NCI-H2196 (cell line): ENCODE data around the gene KAZALD1.
A peak's percentile ranks its signal among the peaks of the same experiment; 100 is the strongest.

Experiments used
- DNase-seq: peaks from one replicate; lab custom pipeline; 2025; ENCODE audit not compliant: unreplicated experiment; lab: John Stamatoyannopoulos, UW

KAZALD1 gene

DNA sequence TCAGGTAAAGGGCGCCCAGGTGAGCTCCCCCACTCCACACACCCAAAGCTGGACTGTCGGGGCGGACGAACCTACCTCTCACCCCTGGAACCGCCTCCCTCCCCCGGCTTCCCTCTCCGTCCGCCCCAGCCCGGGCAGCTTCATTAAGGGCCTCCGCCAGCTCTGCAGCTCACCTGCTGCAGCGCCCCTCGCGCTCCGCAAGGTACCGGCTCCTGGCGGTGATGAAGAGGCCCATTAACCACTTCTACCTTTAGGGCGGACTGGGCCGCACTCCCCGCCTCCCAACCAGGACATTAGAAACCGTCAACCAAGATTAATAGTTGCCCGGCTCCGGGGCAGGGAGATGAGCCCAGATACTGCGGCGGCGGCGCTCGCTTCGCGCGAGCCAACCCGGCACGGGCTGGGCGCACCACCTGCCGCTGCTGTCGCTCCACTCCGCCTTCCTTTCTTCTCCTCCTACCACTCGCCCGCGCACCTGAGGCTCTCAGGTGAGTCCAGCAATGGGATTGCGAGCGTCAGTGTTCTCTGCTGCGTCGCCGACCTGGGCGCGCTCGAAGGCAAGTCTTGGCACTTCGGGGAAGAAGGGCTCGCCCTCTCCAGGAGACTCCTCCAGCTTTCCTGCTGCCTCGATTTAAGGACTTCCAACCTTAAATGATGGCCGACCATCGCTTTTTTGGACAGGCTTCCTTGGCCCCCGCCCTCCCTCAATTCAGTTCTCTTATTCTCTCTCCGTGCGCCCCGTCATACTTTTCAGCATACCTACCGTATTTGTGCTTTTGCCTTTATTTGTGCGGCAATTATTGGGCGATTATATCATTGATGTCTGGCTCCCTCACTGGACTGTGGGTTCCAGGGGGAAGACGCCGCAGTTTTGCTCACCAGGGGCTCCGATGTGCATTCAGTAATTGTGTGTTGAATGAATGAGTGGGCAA lies 13.6 kb upstream of the KAZALD1 start:
- DNase-seq: no peak

DNA sequence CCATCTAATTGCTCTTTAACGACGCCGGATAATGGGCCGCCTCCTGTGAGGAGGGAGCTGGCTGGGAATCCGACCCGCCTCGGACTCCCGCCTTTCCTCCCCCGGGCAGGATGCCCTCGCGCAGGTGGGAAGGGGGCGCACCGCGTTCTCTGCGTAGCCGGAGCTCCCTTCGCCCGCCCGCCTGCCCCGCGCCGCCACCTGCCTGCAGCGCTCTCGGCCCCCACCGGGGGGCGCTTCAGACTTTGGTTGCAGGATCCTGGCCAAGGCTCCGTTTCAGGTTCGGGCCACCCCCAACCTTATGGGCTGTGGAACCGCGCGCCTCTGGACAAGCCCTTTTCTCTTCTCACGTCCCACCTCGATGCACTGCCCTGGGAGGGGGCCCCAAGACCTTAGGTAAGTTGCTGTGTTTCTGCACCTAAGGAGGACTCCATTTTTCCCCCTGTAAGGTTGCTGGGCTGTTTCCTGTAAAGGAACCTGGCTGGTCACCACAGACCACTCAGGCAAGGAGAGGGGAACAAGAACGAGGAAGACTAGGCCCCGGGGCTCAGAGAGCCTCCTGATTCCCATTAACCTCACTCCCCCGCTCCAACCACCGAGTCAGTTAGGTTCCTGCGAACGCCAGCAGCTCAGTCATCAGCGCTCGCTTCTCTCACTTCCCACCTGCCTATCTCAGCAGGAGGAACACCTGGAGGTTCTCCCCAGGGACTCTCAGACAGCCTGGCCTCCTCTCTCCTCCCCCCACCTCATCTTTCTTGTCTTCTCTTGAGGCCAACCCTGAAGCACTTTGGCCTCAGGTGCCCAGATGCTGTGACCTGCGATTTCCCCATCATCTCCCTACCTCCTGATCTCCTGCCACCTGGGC lies 11.3 kb upstream of the KAZALD1 start:
- no peak for DNase-seq

DNA sequence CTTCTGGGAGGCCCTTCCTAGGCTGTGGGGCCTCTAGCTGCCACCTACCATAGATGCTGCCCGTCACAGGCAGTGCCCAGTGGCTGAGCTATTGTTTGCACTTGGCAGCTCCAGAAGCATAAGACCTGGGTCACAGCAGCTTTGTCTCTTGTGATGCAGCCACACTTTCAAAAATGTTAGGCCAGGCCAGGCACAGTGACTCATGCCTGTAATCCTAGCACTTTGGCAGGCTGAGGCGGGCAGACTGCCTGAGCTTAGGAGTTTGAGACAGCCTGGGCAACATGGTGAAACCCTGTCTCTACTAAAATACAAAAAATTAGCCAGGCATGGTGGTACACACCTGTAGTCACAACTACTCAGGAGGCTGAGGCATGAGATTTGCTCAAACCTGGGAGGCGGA lies 9.5 kb upstream of the KAZALD1 start:
- DNase-seq: peak; percentile 35

DNA sequence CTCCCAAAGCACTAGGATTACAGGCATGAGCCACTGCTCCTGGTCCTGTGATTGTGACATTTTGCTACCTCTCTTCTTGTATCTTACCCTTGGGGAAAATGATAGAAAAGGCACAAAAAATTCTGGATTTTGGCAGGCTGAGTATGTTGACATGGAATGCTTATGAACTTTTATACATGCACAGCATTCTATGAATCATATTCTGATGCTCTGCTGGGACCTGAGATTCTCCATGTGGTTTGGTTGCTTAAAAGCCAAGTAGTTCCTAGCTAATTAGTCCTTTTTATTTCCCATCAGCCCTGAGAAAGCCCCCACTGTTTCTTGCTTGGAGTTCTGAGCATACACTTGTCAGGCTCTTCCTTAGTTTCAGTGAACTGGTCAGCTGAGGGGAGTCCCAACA lies 8.3 kb upstream of the KAZALD1 start:
- no peak for DNase-seq

DNA sequence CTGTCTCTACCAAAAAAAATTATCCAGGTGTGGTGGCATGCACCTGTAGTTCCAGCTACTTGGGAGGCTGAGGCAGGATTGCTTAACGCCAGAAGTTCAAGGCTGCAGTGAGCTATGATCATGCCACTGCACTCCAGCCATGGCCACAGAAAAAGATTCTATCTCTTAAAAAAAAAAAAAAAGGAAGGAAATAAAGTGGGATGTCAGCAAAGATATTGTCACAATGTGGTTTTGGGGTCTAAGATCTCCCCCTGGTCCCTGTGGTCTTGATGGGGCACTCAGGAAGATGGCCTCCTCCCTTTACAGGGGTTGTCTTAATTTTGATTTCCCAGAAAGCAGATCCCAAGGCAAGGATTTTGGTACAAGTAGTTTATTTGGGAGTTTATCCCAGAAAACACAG lies 7.4 kb upstream of the KAZALD1 start:
- DNase-seq: no peak

DNA sequence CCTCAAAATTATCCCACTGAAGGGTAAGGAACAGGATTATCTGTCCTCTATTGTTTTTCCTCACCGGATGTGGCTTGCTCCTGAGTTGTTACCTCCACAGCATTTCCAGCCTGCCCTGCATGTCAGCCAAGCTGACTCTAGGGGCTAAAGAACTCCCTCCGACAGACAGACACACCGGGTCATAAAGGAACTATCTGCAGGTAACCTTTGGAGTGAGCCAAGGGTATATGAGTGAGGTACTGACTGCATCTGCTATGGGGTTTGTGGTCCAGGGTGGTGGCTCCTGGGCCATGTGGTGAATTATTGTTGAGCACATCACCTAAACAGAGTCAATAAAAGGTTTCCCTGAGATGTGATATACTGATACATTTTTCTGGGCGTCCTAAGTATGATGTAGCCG lies 6.9 kb upstream of the KAZALD1 start:
- no peak for DNase-seq

DNA sequence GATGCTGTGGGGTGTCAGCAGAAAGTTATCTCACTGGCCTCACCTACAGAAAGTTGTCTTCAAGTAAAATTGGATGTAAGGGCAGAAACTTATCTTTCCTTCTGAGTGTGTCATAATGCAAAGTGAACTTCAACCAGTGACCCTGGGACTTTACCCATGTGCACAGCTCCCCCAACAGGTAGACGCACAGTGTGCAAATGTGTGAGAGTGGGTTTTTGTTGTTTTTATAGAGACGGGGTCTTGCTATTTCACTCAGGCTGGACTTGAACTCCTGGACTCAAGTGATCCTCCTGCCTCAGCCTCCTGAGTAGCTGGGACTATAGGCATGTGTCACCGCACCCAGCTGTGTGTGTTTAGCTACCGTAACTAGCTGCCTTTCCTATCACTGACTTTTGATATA lies 6.4 kb upstream of the KAZALD1 start:
- no peak for DNase-seq

DNA sequence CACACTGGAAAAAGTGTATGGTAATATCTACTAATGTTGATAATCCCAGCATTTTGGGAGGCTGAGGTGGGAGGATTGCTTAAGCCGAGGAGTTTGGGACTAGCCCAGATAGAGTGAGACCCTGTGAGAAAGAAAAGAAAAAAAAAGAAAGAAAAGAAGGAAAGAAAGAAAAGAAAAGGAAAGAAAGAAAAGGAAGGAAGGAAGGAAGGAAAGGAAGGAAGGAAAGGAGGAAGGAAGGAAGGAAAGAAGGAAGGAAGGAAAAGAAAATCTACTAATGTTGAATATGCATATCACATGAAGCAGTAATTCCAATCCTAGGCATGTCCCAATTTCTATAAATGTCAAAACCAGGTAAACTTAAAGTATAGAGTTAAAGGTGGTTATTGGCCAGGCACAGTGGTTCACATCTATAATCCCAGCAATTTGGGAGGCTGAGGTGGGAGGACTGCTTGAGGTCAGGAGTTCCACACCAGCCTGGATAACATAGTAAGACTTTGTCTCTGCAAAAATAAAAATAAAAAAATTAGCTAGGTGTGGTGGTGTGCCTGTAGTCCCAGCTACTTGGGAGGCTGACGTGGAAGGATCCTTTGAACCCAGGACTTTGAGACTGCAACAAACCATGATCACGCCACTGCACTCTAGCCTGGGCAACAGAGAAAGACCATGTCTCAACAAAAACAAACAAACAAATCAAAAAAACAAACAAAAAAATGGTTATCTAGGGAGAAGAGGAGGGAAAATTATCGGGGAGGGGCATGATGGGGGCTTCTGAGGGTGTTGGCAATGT lies 5.2 kb upstream of the KAZALD1 start:
- DNase-seq: no peak

DNA sequence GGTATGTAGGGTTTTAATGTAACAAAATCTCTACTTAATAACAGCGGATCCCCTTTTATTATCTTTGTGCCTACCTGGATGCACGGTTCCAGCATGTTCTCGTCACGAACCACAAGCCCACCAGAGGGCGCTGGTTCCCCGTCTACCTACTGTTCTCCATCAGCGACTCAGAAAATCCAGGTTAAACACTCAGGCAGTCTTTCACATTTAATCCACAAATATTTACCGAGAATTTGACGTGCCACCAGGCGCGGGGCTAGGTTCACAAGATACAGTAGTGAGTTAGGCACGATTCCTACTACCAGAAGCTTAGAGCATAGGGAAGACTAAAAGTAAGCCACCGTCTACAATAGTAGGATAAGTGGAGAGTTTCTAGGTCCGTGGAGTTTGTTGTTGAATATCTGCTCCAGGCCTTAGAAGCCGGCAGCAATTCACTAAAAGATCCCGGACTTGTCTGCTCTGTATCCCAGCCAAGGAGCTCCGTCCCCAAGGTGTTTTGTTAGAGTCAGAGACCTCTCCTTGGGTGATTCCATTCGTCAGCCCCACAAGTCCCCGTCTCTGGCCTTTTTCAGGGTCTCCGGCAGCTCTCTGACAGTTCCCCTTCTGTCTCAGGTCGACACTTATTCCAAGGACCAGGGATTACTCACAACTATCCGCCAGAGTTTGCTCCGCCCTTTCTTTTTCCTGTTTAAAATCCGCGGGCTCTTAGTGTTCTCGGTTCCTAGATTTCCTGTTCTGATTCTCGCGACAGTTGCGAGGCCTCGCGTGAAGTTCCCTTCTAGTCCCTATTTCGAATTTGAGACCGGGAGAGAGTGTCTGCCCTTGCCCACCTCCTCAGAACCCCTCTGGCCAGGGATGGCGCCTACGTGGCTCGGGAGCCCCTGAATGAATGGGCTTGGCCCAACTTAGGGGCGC lies 1.5 kb upstream of the KAZALD1 start:
- peak; percentile 78 for DNase-seq

DNA sequence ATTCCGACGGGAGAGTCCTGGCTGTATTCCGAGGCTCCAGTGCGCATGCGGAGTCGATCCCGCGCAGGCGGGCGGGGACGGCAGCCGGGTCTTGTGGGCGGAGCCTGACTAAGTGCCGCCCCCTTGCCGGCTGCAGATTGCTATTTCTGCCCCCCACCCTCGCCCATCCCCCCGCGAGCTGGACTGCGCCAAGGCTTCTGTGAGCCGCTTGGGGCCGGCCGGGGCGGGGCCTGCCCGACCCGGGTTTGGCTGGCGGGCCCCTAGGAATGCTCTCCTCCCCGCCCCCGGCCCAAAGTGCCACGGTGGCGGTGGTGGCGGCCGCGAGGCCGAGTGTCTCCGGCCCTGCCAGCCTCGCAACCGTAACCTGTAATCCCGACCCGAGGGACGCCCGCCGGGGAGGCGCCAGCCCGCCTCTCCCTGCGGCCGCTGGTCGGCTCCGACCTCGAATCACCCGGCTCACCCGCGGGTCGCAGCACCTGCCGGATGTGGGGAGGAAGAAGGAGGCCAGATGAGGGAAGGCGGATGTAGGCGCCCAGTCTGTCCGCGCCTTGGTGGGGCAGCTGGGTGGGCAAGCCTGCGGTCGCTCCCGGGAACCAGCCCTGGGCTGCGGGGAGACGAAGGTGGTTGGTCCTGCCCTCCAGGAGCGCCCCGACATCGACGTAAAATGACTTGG lies 702 bp upstream of the KAZALD1 start:
- DNase-seq: peak; percentile 84

DNA sequence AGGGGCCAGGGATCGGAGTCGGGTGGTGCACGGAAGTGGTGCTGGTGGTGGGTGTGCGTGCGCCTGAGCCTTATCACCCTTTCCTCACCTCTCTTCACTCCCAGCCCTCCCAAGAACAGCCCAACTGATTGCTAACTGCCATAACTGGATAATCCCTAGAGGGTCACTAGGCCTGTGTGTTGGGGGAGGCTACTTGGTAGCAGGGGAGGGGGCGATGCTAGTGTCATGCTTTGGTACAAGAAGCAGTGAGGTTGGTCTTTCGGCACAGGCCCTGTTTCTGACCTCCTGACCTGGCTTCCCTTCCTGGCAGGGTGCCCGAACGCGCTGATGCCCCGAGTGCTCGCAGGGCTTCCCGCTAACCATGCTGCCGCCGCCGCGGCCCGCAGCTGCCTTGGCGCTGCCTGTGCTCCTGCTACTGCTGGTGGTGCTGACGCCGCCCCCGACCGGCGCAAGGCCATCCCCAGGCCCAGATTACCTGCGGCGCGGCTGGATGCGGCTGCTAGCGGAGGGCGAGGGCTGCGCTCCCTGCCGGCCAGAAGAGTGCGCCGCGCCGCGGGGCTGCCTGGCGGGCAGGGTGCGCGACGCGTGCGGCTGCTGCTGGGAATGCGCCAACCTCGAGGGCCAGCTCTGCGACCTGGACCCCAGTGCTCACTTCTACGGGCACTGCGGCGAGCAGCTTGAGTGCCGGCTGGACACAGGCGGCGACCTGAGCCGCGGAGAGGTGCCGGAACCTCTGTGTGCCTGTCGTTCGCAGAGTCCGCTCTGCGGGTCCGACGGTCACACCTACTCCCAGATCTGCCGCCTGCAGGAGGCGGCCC lies 652 bp downstream of the KAZALD1 start:
- peak; percentile 53 for DNase-seq

DNA sequence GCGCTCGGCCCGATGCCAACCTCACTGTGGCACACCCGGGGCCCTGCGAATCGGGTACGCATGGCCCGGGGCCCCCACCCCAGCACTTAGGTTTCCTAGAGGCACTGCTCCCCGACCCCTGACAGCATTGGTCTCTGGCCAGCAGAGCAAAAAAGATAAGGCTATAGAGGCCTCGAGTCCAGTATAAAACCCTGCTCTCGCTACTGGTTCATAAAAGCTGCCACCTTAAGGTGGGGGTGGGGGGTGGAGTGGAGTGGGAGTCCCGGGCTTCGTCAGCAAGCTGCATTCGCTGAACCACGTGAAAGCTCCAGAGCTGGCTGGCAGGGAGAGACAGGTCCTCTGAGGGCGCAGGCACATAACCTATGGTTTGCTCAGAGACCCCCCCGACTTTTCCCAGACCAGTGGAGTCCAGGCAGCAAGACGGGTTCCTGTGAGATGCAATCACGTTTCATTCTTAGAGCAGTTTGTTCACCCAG lies 1.3 kb downstream of the KAZALD1 start:
- peak; percentile 20 for DNase-seq

DNA sequence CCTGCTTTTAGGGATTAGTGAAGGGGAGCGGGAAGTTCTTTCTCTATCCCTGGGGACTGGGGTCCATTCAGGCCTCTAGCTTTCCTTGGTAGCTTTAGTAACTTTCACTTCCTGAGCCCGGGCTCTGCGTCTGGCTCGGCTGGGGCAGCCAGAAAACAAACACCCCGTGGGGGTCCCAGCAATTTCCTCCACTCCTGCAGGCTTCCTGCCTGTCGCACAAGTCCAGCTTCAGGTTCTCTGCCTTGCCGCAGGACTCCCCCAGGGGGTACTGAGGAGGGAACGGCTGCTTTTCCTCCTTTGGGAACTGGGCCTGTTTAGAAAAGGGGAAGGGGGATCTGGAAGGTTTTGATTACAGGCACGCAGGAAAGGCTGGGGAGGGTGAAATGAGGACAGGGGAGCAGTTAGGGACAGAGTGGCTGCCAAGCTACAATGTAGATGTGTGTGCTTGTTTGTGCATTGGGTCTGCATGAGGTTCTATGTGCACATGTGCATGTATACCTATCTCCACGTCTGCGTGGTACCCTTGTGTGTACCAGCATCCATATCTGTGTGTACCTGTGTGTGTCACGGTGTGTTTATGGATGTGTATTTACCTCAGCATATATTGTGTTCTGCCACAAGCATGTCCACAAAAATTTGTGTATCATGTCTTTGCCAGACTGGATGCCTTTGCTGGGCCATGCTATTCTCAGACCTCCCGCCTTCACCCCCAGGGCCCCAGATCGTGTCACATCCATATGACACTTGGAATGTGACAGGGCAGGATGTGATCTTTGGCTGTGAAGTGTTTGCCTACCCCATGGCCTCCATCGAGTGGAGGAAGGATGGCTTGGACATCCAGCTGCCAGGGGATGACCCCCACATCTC lies 2.0 kb downstream of the KAZALD1 start:
- no peak for DNase-seq

DNA sequence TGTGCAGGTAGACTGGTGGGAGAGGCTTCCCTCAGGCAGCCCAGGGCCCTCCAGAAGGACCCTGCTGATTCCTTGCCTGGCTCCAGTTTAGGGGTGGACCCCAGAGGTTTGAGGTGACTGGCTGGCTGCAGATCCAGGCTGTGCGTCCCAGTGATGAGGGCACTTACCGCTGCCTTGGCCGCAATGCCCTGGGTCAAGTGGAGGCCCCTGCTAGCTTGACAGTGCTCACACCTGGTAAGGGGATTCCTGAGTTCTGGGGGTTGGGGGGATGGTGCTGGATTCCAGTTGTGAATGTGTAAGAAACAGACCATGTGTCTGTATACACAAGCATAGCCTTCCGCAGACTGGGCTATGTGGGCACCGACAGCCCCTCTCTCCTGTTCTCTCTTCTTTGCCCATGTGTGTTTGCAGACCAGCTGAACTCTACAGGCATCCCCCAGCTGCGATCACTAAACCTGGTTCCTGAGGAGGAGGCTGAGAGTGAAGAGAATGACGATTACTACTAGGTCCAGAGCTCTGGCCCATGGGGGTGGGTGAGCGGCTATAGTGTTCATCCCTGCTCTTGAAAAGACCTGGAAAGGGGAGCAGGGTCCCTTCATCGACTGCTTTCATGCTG lies 2.7 kb downstream of the KAZALD1 start:
- no peak for DNase-seq

DNA sequence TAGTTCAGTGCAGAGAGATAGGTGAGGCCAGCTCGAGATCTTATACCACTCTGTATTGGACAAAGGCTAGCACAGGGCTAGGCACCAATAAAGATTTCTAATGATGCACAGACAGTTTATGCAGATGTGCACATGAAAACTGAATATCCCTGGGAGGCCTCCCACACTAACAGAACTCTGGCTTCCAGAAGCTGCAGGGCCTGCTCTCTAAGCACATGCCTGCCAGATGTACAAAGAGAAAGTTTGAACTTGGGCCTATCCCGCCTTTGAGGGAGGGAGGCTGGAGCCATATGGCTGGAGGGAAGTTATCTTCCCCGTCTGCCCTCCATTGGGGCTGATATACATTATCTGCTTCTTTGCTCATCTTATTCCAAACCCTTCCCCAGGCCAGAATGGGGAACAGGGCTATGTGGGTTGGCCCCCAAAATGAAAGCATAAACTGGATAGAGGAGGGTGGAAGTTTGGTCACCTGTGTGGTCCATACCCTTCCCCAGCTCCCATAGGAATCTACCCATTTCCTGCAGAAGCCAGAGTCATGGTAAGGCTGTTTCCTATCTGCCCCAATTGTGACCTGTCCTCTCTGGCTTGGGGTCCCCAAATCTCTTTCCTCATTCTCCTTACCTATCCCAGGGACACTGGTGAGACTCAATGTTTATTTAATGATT lies 3.8 kb downstream of the KAZALD1 start:
- DNase-seq: no peak

DNA sequence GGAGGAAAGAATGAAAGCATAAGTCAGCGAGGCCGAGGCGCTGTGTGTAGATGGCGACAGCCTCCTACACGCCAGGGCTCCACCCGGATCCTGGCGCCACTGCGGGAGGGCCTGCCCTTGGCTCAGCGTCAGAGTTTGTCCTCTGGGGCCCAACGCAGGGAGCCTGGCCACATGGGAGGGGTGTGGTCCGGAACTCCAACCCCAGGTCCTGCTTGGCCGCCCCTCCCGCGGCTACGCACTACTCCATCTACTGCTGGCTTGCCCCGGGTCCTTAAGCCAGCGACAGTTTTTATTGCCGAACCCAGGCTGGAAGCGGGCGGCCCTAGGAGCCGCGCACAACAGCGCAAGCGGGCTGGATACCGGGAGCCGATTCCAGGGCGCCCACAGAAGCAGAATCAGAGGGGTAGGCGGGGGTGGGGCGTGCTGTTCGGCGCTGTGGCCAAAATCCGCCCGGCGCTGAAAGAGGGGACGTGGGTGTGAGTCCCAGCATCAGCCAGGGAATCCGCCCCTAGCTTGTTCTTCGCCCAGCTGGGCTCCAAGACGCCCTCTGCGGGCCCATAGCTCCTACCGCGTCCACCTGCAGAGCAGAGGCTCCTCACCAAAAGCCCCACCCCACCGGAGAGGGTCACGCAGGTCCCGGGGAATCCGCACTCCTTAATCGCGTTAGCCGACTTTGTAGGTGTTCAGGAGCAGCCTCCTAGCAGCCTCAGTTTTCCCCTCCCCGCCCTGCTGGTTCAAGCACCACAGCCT lies 4.5 kb downstream of the KAZALD1 start:
- DNase-seq: peak; percentile 65
